H1 (cell line): ENCODE data around the gene HSPA4. TPM values are rescaled to one million over a fixed set of nuclear protein-coding genes. Genes with fewer than 3 reads are reported as not detected.

Experiments
- CTCF ChIA-PET: fragments of 300-600 bp; sonication (Branson Sonifier 250); formaldehyde crosslinking; loops from one replicate; lab custom pipeline; 2021; ENCODE audit not compliant: partially characterized antibody; lab: Charles Lee
- POLR2A ChIA-PET: fragments of 300-600 bp; sonication (Branson Sonifier 250); formaldehyde crosslinking; loops from one replicate; lab custom pipeline; 2021; ENCODE audit warnings: inconsistent platforms; ENCODE audit not compliant: partially characterized antibody; lab: Charles Lee
- DNase-seq, 2 experiments: peaks; one replicate each; pipeline versions ENCODE4 v3.0.0 to v3.0.0-alpha.2; 2010 to 2022; ENCODE audit warnings: low spot score in 2 of 2, low read depth in 1 of 2, mixed read lengths in 1 of 2
- FAIRE-seq: peaks from 2 replicates; lab custom pipeline; 2011; peaks lifted over from hg19 to GRCh38; lab: Jason Lieb, UNC
- H2AFZ ChIP-seq: 2 replicates; pipeline ENCODE4 v1.8.1; 2012; ENCODE audit warnings: low read length, inconsistent platforms
- H2AK5ac ChIP-seq: 2 replicates; pipeline ENCODE4 v1.6.1; 2013; ENCODE audit warnings: low read depth, low read length
- H2BK120ac ChIP-seq: replicated peaks from 2 replicates; pipeline ENCODE3; 2013; ENCODE audit warnings: low read depth, low read length, inconsistent platforms
- H2BK12ac ChIP-seq: 2 replicates; pipeline ENCODE4 v1.6.1; 2013; ENCODE audit warnings: low read depth, low read length
- H2BK15ac ChIP-seq: 2 replicates; pipeline ENCODE4 v1.6.1; 2013; ENCODE audit warnings: low read length
- H2BK20ac ChIP-seq: 2 replicates; pipeline ENCODE4 v1.6.1; 2013; ENCODE audit warnings: low read length
- H2BK5ac ChIP-seq: 2 replicates; pipeline ENCODE4 v1.6.1; 2013; ENCODE audit warnings: low read depth, low read length
- H3K14ac ChIP-seq: 2 replicates; pipeline ENCODE4 v1.6.1; 2013; ENCODE audit warnings: inconsistent platforms; ENCODE audit not compliant: insufficient read length
- H3K18ac ChIP-seq: 2 replicates; pipeline ENCODE4 v1.6.1; 2013; ENCODE audit warnings: low read length; ENCODE audit errors: extremely low read depth
- H3K23ac ChIP-seq: 2 replicates; pipeline ENCODE4 v1.6.1; 2013; ENCODE audit warnings: inconsistent platforms; ENCODE audit not compliant: insufficient read length
- H3K23me2 ChIP-seq: 2 replicates; pipeline ENCODE4 v1.6.1; 2013; ENCODE audit warnings: low read depth, low read length
- H3K27ac ChIP-seq: 2 replicates; pipeline ENCODE4 v1.6.1; 2011; ENCODE audit warnings: low read depth, low read length, inconsistent platforms
- H3K27me3 ChIP-seq, 4 experiments: replicated peaks in 1 of 4; 1 replicate in 1 of 4; 2 replicates in 3 of 4; pipeline versions ENCODE4 v1.6.1 to v1.8.1; 2011 to 2013; ENCODE audit warnings: low read length in 3 of 4, mild to moderate bottlenecking in 3 of 4, inconsistent platforms in 2 of 4, mixed read lengths in 2 of 4, moderate library complexity in 1 of 4; ENCODE audit not compliant: control insufficient read depth in 3 of 4, insufficient read depth in 3 of 4; ENCODE audit errors: extremely low read depth in 1 of 4
- H3K36me3 ChIP-seq, 4 experiments: 2 replicates each; pipeline versions ENCODE4 v1.6.1 to v1.8.1; 2011 to 2013; ENCODE audit warnings: mild to moderate bottlenecking in 4 of 4, low read length in 3 of 4, moderate library complexity in 2 of 4, control low read depth in 1 of 4, inconsistent platforms in 1 of 4; ENCODE audit not compliant: insufficient read depth in 4 of 4, control insufficient read depth in 2 of 4
- H3K4ac ChIP-seq: replicated peaks from 2 replicates; pipeline ENCODE3; 2013; ENCODE audit warnings: low read length, low read depth, mixed read lengths, inconsistent platforms; ENCODE audit not compliant: insufficient read length
- H3K4me1 ChIP-seq, 4 experiments: replicated peaks in 1 of 4; 1 replicate in 1 of 4; 2 replicates in 3 of 4; pipeline versions ENCODE4 v1.6.1 to v1.8.1; 2011 to 2013; ENCODE audit warnings: low read length in 3 of 4, inconsistent platforms in 2 of 4, mixed read lengths in 1 of 4; ENCODE audit not compliant: insufficient read depth in 4 of 4, control insufficient read depth in 3 of 4
- H3K4me2 ChIP-seq, 2 experiments: 2 replicates each; pipeline versions ENCODE4 v1.6.1 to v1.8.1; 2011 to 2013; ENCODE audit warnings: low read depth in 2 of 2, low read length in 2 of 2, control low read depth in 1 of 2, inconsistent platforms in 1 of 2, mild to moderate bottlenecking in 1 of 2; ENCODE audit not compliant: insufficient read depth in 1 of 2
- H3K4me3 ChIP-seq, 4 experiments: fragments of 200-600, 300-600 bp in 1 of 4; sonication (generic), shearing (Covaris generic), sonication (Bioruptor Twin) in 1 of 4; 2 replicates each; pipeline versions ENCODE4 v1.5.1 to v1.8.1; 2011 to 2016; ENCODE audit warnings: low read length in 4 of 4, low read depth in 3 of 4, control low read depth in 2 of 4, inconsistent platforms in 2 of 4, mild to moderate bottlenecking in 2 of 4, mixed read lengths in 1 of 4, moderate library complexity in 1 of 4; ENCODE audit not compliant: insufficient read depth in 2 of 4; ENCODE audit errors: extremely low read depth in 1 of 4
- H3K56ac ChIP-seq: replicated peaks from 2 replicates; pipeline ENCODE3; 2013; ENCODE audit warnings: low read depth, mild to moderate bottlenecking, mixed read lengths, low read length, inconsistent platforms; ENCODE audit not compliant: insufficient read length
- H3K79me1 ChIP-seq: 2 replicates; pipeline ENCODE4 v1.6.1; 2013; ENCODE audit warnings: low read depth, low read length, control low read depth
- H3K79me2 ChIP-seq, 2 experiments: 2 replicates each; pipeline versions ENCODE4 v1.6.1 to v1.8.1; 2012 to 2013; ENCODE audit warnings: low read length in 2 of 2, mild to moderate bottlenecking in 2 of 2, inconsistent platforms in 1 of 2; ENCODE audit not compliant: insufficient read depth in 2 of 2, control insufficient read depth in 1 of 2
- H3K9ac ChIP-seq, 4 experiments: replicated peaks in 1 of 4; 1 replicate in 1 of 4; 2 replicates in 3 of 4; pipeline versions ENCODE4 v1.6.1 to v1.8.1; 2011 to 2013; ENCODE audit warnings: low read depth in 3 of 4, low read length in 3 of 4, control low read depth in 2 of 4, mild to moderate bottlenecking in 2 of 4, moderate library complexity in 2 of 4, inconsistent platforms in 1 of 4; ENCODE audit errors: extremely low read depth in 1 of 4
- H3K9me3 ChIP-seq, 2 experiments: 2 replicates each; pipeline versions ENCODE4 v1.6.1 to v1.8.1; 2012 to 2013; ENCODE audit warnings: mild to moderate bottlenecking in 2 of 2, moderate library complexity in 2 of 2, control low read depth in 1 of 2, inconsistent platforms in 1 of 2, low read depth in 1 of 2, low read length in 1 of 2, mixed read lengths in 1 of 2; ENCODE audit not compliant: insufficient read depth in 2 of 2
- H4K20me1 ChIP-seq, 2 experiments: replicated peaks in 1 of 2; 2 replicates each; pipeline versions ENCODE3 to v1.8.1; 2011 to 2013; ENCODE audit warnings: inconsistent platforms in 2 of 2, low read length in 2 of 2, mild to moderate bottlenecking in 1 of 2; ENCODE audit not compliant: insufficient read depth in 2 of 2, control insufficient read depth in 1 of 2
- H4K5ac ChIP-seq: 2 replicates; pipeline ENCODE4 v1.6.1; 2013; ENCODE audit warnings: low read length, low read depth, mixed read lengths, inconsistent platforms; ENCODE audit not compliant: insufficient read length
- H4K8ac ChIP-seq: 2 replicates; pipeline ENCODE4 v1.8.0; 2013; ENCODE audit warnings: mild to moderate bottlenecking, moderate library complexity, low read length, inconsistent platforms; ENCODE audit not compliant: insufficient read depth; ENCODE audit errors: extremely low read depth
- H4K91ac ChIP-seq: replicated peaks from 2 replicates; pipeline ENCODE3; 2013; ENCODE audit warnings: low read length, mixed read lengths, inconsistent platforms; ENCODE audit not compliant: insufficient read length
- BACH1 ChIP-seq: IDR thresholded peaks from 2 replicates; pipeline ENCODE4 v1.6.1; 2012; ENCODE audit warnings: low read length, improper control_type of control experiment
- BCL11A ChIP-seq, 2 experiments: IDR thresholded peaks; one replicate each; pipeline ENCODE4 v1.6.1; 2011; ENCODE audit warnings: low read depth in 2 of 2, low read length in 2 of 2, mild to moderate bottlenecking in 2 of 2
- CHD1 ChIP-seq: IDR thresholded peaks from 2 replicates; pipeline ENCODE4 v1.6.1; 2012; ENCODE audit warnings: low read depth, low read length, improper control_type of control experiment
- CHD2 ChIP-seq: IDR thresholded peaks from 2 replicates; pipeline ENCODE4 v1.6.1; 2012; ENCODE audit warnings: low read length, improper control_type of control experiment
- CREB1 ChIP-seq: IDR thresholded peaks from 2 replicates; pipeline ENCODE4 v1.6.1; 2012; ENCODE audit warnings: inconsistent platforms
- GTF2F1 ChIP-seq: IDR thresholded peaks from 2 replicates; pipeline ENCODE4 v1.6.1; 2012; ENCODE audit warnings: low read depth, low read length, improper control_type of control experiment, borderline replicate concordance
- HDAC2 ChIP-seq, 2 experiments: fragments of 300-600 bp in 1 of 2; sonication (generic) in 1 of 2; IDR thresholded peaks; 2 replicates each; pipeline ENCODE4 v1.6.1; 2011 to 2012; ENCODE audit warnings: low read depth in 2 of 2, low read length in 2 of 2, mild to moderate bottlenecking in 2 of 2, moderate library complexity in 2 of 2, borderline replicate concordance in 1 of 2, inconsistent platforms in 1 of 2
- MAFK ChIP-seq: IDR thresholded peaks from 2 replicates; pipeline ENCODE4 v1.6.1; 2012; ENCODE audit warnings: low read depth, mild to moderate bottlenecking, improper control_type of control experiment, low read length
- MAX ChIP-seq: IDR thresholded peaks from 2 replicates; pipeline ENCODE4 v1.6.1; 2012; ENCODE audit warnings: inconsistent platforms
- SIX5 ChIP-seq: IDR thresholded peaks from 2 replicates; pipeline ENCODE4 v1.6.1; 2011; ENCODE audit warnings: mild to moderate bottlenecking, low read depth, low read length
- TAF1 ChIP-seq: IDR thresholded peaks from 2 replicates; pipeline ENCODE4 v1.6.1; 2011; ENCODE audit warnings: mild to moderate bottlenecking, low read depth, low read length
- TEAD4 ChIP-seq: IDR thresholded peaks from 2 replicates; pipeline ENCODE4 v1.6.1; 2012; ENCODE audit warnings: low read depth, low read length, inconsistent platforms, mixed read lengths
- USF2 ChIP-seq: IDR thresholded peaks from 2 replicates; pipeline ENCODE4 v1.6.1; 2011; ENCODE audit warnings: low read length, improper control_type of control experiment
- WGBS, 2 experiments: shearing (Covaris generic) in 1 of 2; methylation state at CpG; one replicate each; pipeline versions ENCODE4 v1.1.6 to v1.1.7; 2013 to 2015; ENCODE audit warnings: low lambda C conversion rate in 2 of 2, mixed read lengths in 2 of 2, inconsistent platforms in 1 of 2, low coverage in 1 of 2, missing lambda C conversion rate in 1 of 2; ENCODE audit not compliant: insufficient replicate concordance in 2 of 2, insufficient coverage in 1 of 2, insufficient read length in 1 of 2; ENCODE audit errors: extremely low coverage in 1 of 2, missing lambda C conversion rate in 1 of 2; 5-methylcytosine and 5-hydroxymethylcytosine counted together
- polyA plus RNA-seq, 7 experiments: library from polyadenylated mRNA; depleted of rRNA in 3 of 7; stranded (reverse) in 5 of 7; unstranded in 2 of 7; fragments of >200 nt in 5 of 7; fragments of 200-250 nt in 2 of 7; gene quantifications; 1 replicate in 5 of 7; 2 replicates in 1 of 7; 4 replicates in 1 of 7; pipeline versions ENCODE4 v1.2.1 to v1.2.3, GENCODE V29; 2011 to 2013; ENCODE audit warnings: missing spikeins in 2 of 7, mixed read lengths in 2 of 7
- total RNA-seq: library from RNA; stranded (reverse); fragmentation: NEBNext Ultra II Directional; extraction: Animal tissue kit (Norgen Biotek cat#: 25700); gene quantifications from 2 replicates; pipeline ENCODE4 v1.2.1, GENCODE V29; 2021

The HSPA4 gene
- total and polyA plus RNA-seq, 2 of the 8 experiments (the other 6 are each of a cell fraction or from before 2014, with no cell fraction given) = 28.9 to 445 TPM

GRCh38 chr5:133155326-133155969 is 103.6 kb downstream of the HSPA4 start:
- H3K27me3 ChIP-seq = no peaks in the 10 kb centered on the region
- no peaks in the 10 kb centered on the region for H3K79me1 ChIP-seq
- TF ChIP-seq BACH1 = no peak
- no peak for TF ChIP-seq USF2
- no peak for TF ChIP-seq GTF2F1
- TF ChIP-seq MAX = no peak
- no peak for TF ChIP-seq CHD1
- TF ChIP-seq MAFK = no peak
- TF ChIP-seq TEAD4 = no peak
- TF ChIP-seq HDAC2 (IDR thresholded peaks at IDR 0.05; ENCODE audit: borderline replicate concordance in 1 of 2, low read depth in 2 of 2, low read length in 2 of 2) = no peak
- no peak for TF ChIP-seq CHD2
- TF ChIP-seq TAF1 = no peak
- TF ChIP-seq CREB1 = no peak
- TF ChIP-seq BCL11A (IDR thresholded peaks at IDR 0.05; ENCODE audit: low read depth in 2 of 2, low read length in 2 of 2) = no peak
- no peak for TF ChIP-seq SIX5

More at GRCh38 chr5:133155326-133155969, 103.6 kb downstream of the HSPA4 start:
- Histone ChIP-seq H2AFZ (no peak overlapping the region), H2AK5ac (no peak overlapping the region), H3K36me3 (no peaks in the 10 kb centered on the region; a peak in 1 of 8 replicates), H3K79me2 (no peaks in the 10 kb centered on the region), H2BK20ac (no peak overlapping the region), H4K8ac (no peak overlapping the region), H4K5ac (no peak overlapping the region), H3K9me3 (no peaks in the 10 kb centered on the region), H3K56ac (no peak overlapping the region), H3K4me3 (no peak overlapping the region), H3K9ac (no peak overlapping the region), H2BK15ac (no peak overlapping the region), H3K18ac (no peak overlapping the region), H4K20me1 (no peaks in the 10 kb centered on the region), H3K4me1 (no peaks in the 10 kb centered on the region), H2BK120ac (no peak overlapping the region), H3K4ac (no peak overlapping the region), H3K23me2 (no peaks in the 10 kb centered on the region), H3K14ac (no peak overlapping the region), H2BK5ac (no peak overlapping the region), H4K91ac (no peak overlapping the region), H3K4me2 (no peak overlapping the region), H3K27ac (no peak overlapping the region), H2BK12ac (no peak overlapping the region), H3K23ac (no peak overlapping the region)
- no peak for DNase-seq
- ChIA-PET POLR2A (no interaction called here), CTCF (interaction anchor here (0.6 kb wide), 1 partner anchor 17 kb away, joined by 3 read pairs; no protein-coding TSS in a partner anchor)
- no peak for FAIRE-seq
- WGBS, 2 experiments = 90% methylated on average over 4 of the region's 4 CpGs; no CpG with 5 or more reads in 1 of the 2 experiments
